Endothelial cell of umbilical vein (primary cell): ENCODE results near the gene DCLK1.

Source experiments
- CTCF ChIP-seq, 2 donors: IDR thresholded peaks; 1 replicate in 1 of 2; 2 replicates in 1 of 2; pipeline ENCODE4 v1.5.1; 2011; ENCODE audit warnings: low read length in 2 of 2, mild to moderate bottlenecking in 2 of 2, moderate library complexity in 2 of 2, control low read depth in 1 of 2, inconsistent platforms in 1 of 2, low read depth in 1 of 2; ENCODE audit not compliant: insufficient read depth in 1 of 2; ENCODE audit errors: extremely low read depth in 1 of 2
- EZH2 ChIP-seq: IDR thresholded peaks from 2 replicates; pipeline ENCODE4 v1.6.1; 2012; ENCODE audit warnings: borderline replicate concordance, low read depth, mild to moderate bottlenecking, moderate library complexity, low read length, inconsistent platforms; ENCODE audit not compliant: severe bottlenecking
- FOS ChIP-seq: IDR thresholded peaks from 2 replicates; pipeline ENCODE4 v1.6.1; 2011; ENCODE audit warnings: mild to moderate bottlenecking, low read length, moderate library complexity, borderline replicate concordance; ENCODE audit not compliant: insufficient read depth
- GATA2 ChIP-seq: IDR thresholded peaks from 2 replicates; pipeline ENCODE4 v1.7.0; 2011; ENCODE audit warnings: low read depth, mild to moderate bottlenecking, moderate library complexity, mixed read lengths, low read length; ENCODE audit not compliant: insufficient read length, insufficient read depth
- POLR2A ChIP-seq: IDR thresholded peaks from 2 replicates; pipeline ENCODE4 v1.6.1; 2012; ENCODE audit warnings: low read depth, mild to moderate bottlenecking, control low read depth, low read length

- TF ChIP-seq CTCF (IDR thresholded peaks at IDR 0.05; ENCODE audit: extremely low read depth in 1 of 2, insufficient read depth in 1 of 2, low read depth in 1 of 2, low read length in 2 of 2), result no peak
- no peak for TF ChIP-seq POLR2A
- no peak for TF ChIP-seq EZH2
- TF ChIP-seq GATA2, result no peak
- TF ChIP-seq FOS, result no peak
These were observed 322.3 kb downstream of the DCLK1 start for GRCh38 chr13:35808846-35809245.
